Epithelial cell of proximal tubule (primary cell): ENCODE results near the gene KCNIP1. TPM values are rescaled to one million over a fixed set of nuclear protein-coding genes. Genes with fewer than 3 reads are reported as not detected.

Experiments
- DNase-seq: peaks from one replicate; pipeline ENCODE4 v3.0.0-alpha.2; 2011; ENCODE audit warnings: low read depth
- H3K4me3 ChIP-seq: 2 replicates; pipeline ENCODE4 v1.5.1; 2011; ENCODE audit warnings: low read depth, mild to moderate bottlenecking, low read length
- total RNA-seq: library from RNA; depleted of rRNA; stranded (reverse); fragments of >200 nt; gene quantifications from 2 replicates; pipeline ENCODE4 v1.2.3, GENCODE V29; 2015
- TF ChIP-seq, protein P1 (sequence below): conservative IDR thresholded peaks from 2 replicates; pipeline ENCODE4 v1.5.1; 2012; ENCODE audit warnings: low read depth, mild to moderate bottlenecking, low read length

Gene KCNIP1
- total RNA-seq, 1 donor from 2014 or later, result 2.0 TPM

DNA sequence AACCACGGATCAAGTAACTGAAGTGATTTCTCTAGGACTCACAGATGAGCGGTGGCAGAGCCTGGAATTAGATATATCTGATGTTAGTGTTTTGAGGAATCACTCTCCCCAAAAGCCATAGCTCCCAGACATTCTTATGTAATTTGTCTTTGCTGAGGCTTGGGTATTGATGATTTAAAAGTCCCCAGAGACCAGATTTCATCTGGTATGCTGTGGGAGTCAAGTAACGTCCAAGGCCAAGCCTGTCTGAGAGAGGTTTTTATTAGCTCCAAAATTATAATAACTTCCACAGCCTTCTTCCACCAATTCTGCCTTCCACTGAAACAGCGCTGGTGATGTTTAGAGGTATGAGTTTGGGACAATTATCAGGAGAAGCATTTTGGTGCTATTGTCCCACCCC is 21.3 kb upstream of the KCNIP1 start:
- TF ChIP-seq, protein P1, sequence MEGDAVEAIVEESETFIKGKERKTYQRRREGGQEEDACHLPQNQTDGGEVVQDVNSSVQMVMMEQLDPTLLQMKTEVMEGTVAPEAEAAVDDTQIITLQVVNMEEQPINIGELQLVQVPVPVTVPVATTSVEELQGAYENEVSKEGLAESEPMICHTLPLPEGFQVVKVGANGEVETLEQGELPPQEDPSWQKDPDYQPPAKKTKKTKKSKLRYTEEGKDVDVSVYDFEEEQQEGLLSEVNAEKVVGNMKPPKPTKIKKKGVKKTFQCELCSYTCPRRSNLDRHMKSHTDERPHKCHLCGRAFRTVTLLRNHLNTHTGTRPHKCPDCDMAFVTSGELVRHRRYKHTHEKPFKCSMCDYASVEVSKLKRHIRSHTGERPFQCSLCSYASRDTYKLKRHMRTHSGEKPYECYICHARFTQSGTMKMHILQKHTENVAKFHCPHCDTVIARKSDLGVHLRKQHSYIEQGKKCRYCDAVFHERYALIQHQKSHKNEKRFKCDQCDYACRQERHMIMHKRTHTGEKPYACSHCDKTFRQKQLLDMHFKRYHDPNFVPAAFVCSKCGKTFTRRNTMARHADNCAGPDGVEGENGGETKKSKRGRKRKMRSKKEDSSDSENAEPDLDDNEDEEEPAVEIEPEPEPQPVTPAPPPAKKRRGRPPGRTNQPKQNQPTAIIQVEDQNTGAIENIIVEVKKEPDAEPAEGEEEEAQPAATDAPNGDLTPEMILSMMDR, result no peak
- H3K4me3 ChIP-seq, result no peak overlapping the region
- no peak for DNase-seq

- TF ChIP-seq, protein P1, result no peak
- DNase-seq, result no peak
- no peak overlapping the region for H3K4me3 ChIP-seq
These were observed 19.9 kb upstream of the KCNIP1 start for GRCh38 chr5:170483701-170484458.

DNA sequence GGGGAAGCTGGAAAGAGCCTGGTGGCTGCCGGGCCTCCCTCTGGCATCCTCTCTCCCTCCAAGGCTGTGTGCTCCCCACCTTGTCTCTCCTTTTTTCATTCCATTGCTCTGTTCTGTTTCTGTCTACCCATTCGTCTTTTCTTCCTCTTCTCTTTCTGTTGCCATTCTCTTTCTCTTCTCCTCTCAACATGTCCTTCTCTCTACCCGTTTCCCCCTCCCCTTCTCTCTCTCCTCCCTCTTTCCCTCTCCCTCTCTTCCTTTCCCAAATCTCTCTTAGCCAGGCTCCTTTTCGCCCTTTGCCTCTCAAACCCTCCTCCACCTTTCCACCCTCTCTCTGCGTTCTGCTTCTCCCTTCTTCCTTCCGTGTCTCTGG is 19.4 kb upstream of the KCNIP1 start:
- DNase-seq, result no peak
- no peak overlapping the region for H3K4me3 ChIP-seq
- TF ChIP-seq, protein P1, result no peak

- TF ChIP-seq, protein P1, result no peak
- H3K4me3 ChIP-seq, result no peak overlapping the region
- DNase-seq, result no peak
These were observed 18.8 kb upstream of the KCNIP1 start for GRCh38 chr5:170484847-170485615.

GRCh38 chr5:170485616-170485911 is 18.3 kb upstream of the KCNIP1 start:
- H3K4me3 ChIP-seq, result no peak overlapping the region
- DNase-seq, result no peak
- TF ChIP-seq, protein P1, result no peak

DNA sequence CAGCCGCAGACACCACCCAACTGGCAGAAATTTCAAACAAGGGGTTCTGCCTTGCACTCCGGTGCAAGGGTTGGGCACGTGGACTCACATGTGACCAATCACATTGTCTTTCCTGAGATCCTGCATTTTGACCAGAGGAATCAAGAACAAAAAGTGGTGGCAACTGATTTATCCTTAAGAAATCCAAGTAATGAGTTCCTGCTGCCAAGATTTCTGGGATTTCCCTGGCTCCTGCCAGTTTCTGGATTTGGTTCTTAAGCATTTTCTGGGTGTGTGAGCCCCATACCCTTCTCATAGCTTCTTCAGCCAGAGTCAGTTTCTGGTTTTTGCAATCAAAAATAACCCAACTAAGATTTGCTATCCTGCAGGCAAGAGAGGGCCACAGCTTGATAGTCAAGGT is 17.4 kb upstream of the KCNIP1 start:
- no peak for DNase-seq
- TF ChIP-seq, protein P1, result no peak

GRCh38 chr5:170488570-170488969 is 15.2 kb upstream of the KCNIP1 start:
- DNase-seq, result no peak
- H3K4me3 ChIP-seq, result no peak overlapping the region
- TF ChIP-seq, protein P1, result no peak

More for the DNA sequence above, 17.4 kb upstream of the KCNIP1 start:
- H3K4me3 ChIP-seq, result no peak overlapping the region
